SK-N-SH (cell line): Measurements from ENCODE around the gene WDHD1. TPM values are rescaled to one million over a fixed set of nuclear protein-coding genes. Genes with fewer than 3 reads are reported as not detected.
A peak's percentile ranks its signal among the peaks of the same experiment; 100 is the strongest.

Source experiments
- CTCF ChIA-PET: fragments of 300-600, 350-600 bp; formaldehyde crosslinking; extraction: SDS; loops from one replicate; lab custom pipeline; 2021; lab: Yijun Ruan, JAX
- POLR2A ChIA-PET: fragments of 350-600 bp; sonication (Branson Sonifier 250); formaldehyde crosslinking; extraction: SDS; loops from one replicate; lab custom pipeline; 2020; ENCODE audit warnings: antibody characterized with exemption, inconsistent platforms; lab: Yijun Ruan, JAX
- DNase-seq: peaks from one replicate; pipeline ENCODE4 v3.0.0; 2012
- H2AFZ ChIP-seq: fragments of 200-600 bp; sonication (generic); 2 replicates; pipeline ENCODE4 v1.8.1; 2016; ENCODE audit warnings: antibody characterized with exemption, mild to moderate bottlenecking, low read depth
- H3F3A ChIP-seq: fragments of 200-600 bp; sonication (generic); replicated peaks from 2 replicates; pipeline ENCODE3; 2016; ENCODE audit warnings: antibody characterized with exemption, mild to moderate bottlenecking; ENCODE audit not compliant: insufficient read depth
- H3K27ac ChIP-seq, 2 experiments: fragments of 200-500 bp in 1 of 2; fragments of 200-600 bp in 1 of 2; sonication (Bioruptor generic) in 1 of 2; sonication (generic), shearing (Covaris generic) in 1 of 2; 2 replicates each; pipeline versions ENCODE4 v1.5.1 to v1.6.1; 2014 to 2016; ENCODE audit warnings: low read depth in 2 of 2, inconsistent platforms in 1 of 2, low read length in 1 of 2, mild to moderate bottlenecking in 1 of 2, mixed read lengths in 1 of 2
- H3K27me3 ChIP-seq: fragments of 200-600 bp; sonication (generic), shearing (Covaris generic); 2 replicates; pipeline ENCODE4 v1.6.1; 2016; ENCODE audit warnings: mixed run types; ENCODE audit not compliant: insufficient read depth
- H3K36me3 ChIP-seq, 2 experiments: fragments of 200-500 bp in 1 of 2; fragments of 200-600 bp in 1 of 2; sonication (Bioruptor generic) in 1 of 2; sonication (generic) in 1 of 2; replicated peaks in 1 of 2; 2 replicates each; pipeline versions ENCODE3 to v1.5.1; 2014 to 2016; ENCODE audit warnings: low read length in 1 of 2, mild to moderate bottlenecking in 1 of 2; ENCODE audit not compliant: insufficient read depth in 2 of 2, control insufficient read depth in 1 of 2
- H3K4me1 ChIP-seq, 2 experiments: fragments of 200-500 bp in 1 of 2; fragments of 200-600 bp in 1 of 2; sonication (Bioruptor generic) in 1 of 2; sonication (generic), shearing (Covaris generic) in 1 of 2; 2 replicates each; pipeline versions ENCODE4 v1.5.1 to v1.6.1; 2014 to 2016; ENCODE audit warnings: low read depth in 1 of 2, low read length in 1 of 2, mixed run types in 1 of 2; ENCODE audit not compliant: insufficient read depth in 2 of 2, control insufficient read depth in 1 of 2
- H3K4me2 ChIP-seq: fragments of 200-600 bp; sonication (generic), shearing (Covaris generic); 2 replicates; pipeline ENCODE4 v1.6.1; 2017; ENCODE audit warnings: mixed run types
- H3K4me3 ChIP-seq, 2 experiments: fragments of 200-500 bp in 1 of 2; fragments of 200-600 bp in 1 of 2; sonication (Bioruptor generic) in 1 of 2; sonication (generic), shearing (Covaris generic) in 1 of 2; 2 replicates each; pipeline versions ENCODE4 v1.5.1 to v1.8.1; 2014 to 2016; ENCODE audit warnings: low read depth in 2 of 2, inconsistent platforms in 1 of 2, low read length in 1 of 2, mild to moderate bottlenecking in 1 of 2, mixed read lengths in 1 of 2, moderate library complexity in 1 of 2
- H3K79me2 ChIP-seq: fragments of 200-600 bp; sonication (generic); 2 replicates; pipeline ENCODE4 v1.8.1; 2017; ENCODE audit warnings: mild to moderate bottlenecking; ENCODE audit not compliant: insufficient read depth
- H3K9ac ChIP-seq: fragments of 200-600 bp; sonication (generic); 2 replicates; pipeline ENCODE4 v1.6.1; 2017; ENCODE audit warnings: mixed run types
- H3K9me2 ChIP-seq: fragments of 200-600 bp; sonication (generic); 2 replicates; pipeline ENCODE4 v1.6.1; 2017; ENCODE audit warnings: mixed run types
- H3K9me3 ChIP-seq: fragments of 200-600 bp; sonication (generic); 2 replicates; pipeline ENCODE4 v1.6.1; 2017; ENCODE audit warnings: mixed run types, mild to moderate bottlenecking, moderate library complexity
- H4K20me1 ChIP-seq: fragments of 200-600 bp; sonication (generic); 2 replicates; pipeline ENCODE4 v1.6.1; 2017; ENCODE audit warnings: mild to moderate bottlenecking, mixed run types; ENCODE audit not compliant: insufficient read depth
- CHD2 ChIP-seq: fragments of 150-350 bp; IDR thresholded peaks from 2 replicates; pipeline ENCODE4 v1.6.1; 2018; ENCODE audit warnings: low read length; ENCODE audit not compliant: partially characterized antibody
- ELF1 ChIP-seq: IDR thresholded peaks from 2 replicates; pipeline ENCODE4 v1.4.0; 2012
- EP300 ChIP-seq, 2 experiments: IDR thresholded peaks; 2 replicates each; pipeline versions ENCODE4 v1.4.0 to v1.6.1; 2012; ENCODE audit warnings: borderline replicate concordance in 1 of 2, low read depth in 1 of 2, low read length in 1 of 2
- EZH2phosphoT487 ChIP-seq: fragments of 200-600 bp; sonication (generic); IDR thresholded peaks from 2 replicates; pipeline ENCODE4 v1.6.1; 2017; ENCODE audit warnings: low read depth, mixed run types, mild to moderate bottlenecking, antibody characterized with exemption, moderate library complexity, borderline replicate concordance
- FOSL2 ChIP-seq: IDR thresholded peaks from 2 replicates; pipeline ENCODE4 v1.4.0; 2012; ENCODE audit warnings: low read depth, mild to moderate bottlenecking, moderate library complexity, borderline replicate concordance
- FOXJ3 ChIP-seq: sonication (generic); formaldehyde crosslinking; IDR thresholded peaks from 2 replicates; pipeline ENCODE4 v1.5.1; 2020; ENCODE audit warnings: mild to moderate bottlenecking, missing genetic modification reagents
- GABPA ChIP-seq: IDR thresholded peaks from 2 replicates; pipeline ENCODE4 v1.4.0; 2012; ENCODE audit warnings: low read depth, mild to moderate bottlenecking
- GATA2 ChIP-seq: sonication (generic); formaldehyde crosslinking; IDR thresholded peaks from 2 replicates; pipeline ENCODE4 v1.5.0; 2020; ENCODE audit warnings: mild to moderate bottlenecking, missing genetic modification reagents
- JUND ChIP-seq: IDR thresholded peaks from 2 replicates; pipeline ENCODE4 v1.4.0; 2012
- MXI1 ChIP-seq: IDR thresholded peaks from 2 replicates; pipeline ENCODE4 v1.6.1; 2012; ENCODE audit warnings: mild to moderate bottlenecking, low read depth, low read length, improper control_type of control experiment
- NRF1 ChIP-seq: IDR thresholded peaks from 2 replicates; pipeline ENCODE4 v1.6.1; 2012; ENCODE audit warnings: low read depth, mild to moderate bottlenecking, low read length
- POLR2AphosphoS5 ChIP-seq: IDR thresholded peaks from 2 replicates; pipeline ENCODE4 v1.6.1; 2012; ENCODE audit warnings: low read depth, low read length
- RAD21 ChIP-seq: IDR thresholded peaks from 2 replicates; pipeline ENCODE4 v1.6.1; 2012; ENCODE audit warnings: mild to moderate bottlenecking, low read length
- RCOR1 ChIP-seq: fragments of 150-350 bp; IDR thresholded peaks from 2 replicates; pipeline ENCODE4 v1.6.1; 2017; ENCODE audit warnings: antibody characterized with exemption, low read length
- RXRA ChIP-seq: IDR thresholded peaks from 2 replicates; pipeline ENCODE4 v1.4.0; 2012; ENCODE audit warnings: low read depth, mild to moderate bottlenecking, borderline replicate concordance
- SMC3 ChIP-seq: IDR thresholded peaks from 2 replicates; pipeline ENCODE4 v1.6.1; 2012; ENCODE audit warnings: low read depth, low read length, improper control_type of control experiment
- TCF12 ChIP-seq: IDR thresholded peaks from 2 replicates; pipeline ENCODE4 v1.4.0; 2012
- WGBS: methylation state at CpG from one replicate; pipeline ENCODE4 v1.1.6; 2017; ENCODE audit warnings: low lambda C conversion rate; 5-methylcytosine and 5-hydroxymethylcytosine counted together
- polyA plus RNA-seq, 3 experiments: library from polyadenylated mRNA; depleted of rRNA; stranded (reverse); fragments of >200 nt; gene quantifications; 2 replicates each; pipeline ENCODE4 v1.2.3, GENCODE V29; 2012
- TF ChIP-seq, protein P1 (sequence below): IDR thresholded peaks from 2 replicates; pipeline ENCODE4 v1.4.0; 2012; ENCODE audit warnings: low read depth, borderline replicate concordance

Gene WDHD1
- polyA plus RNA-seq, 1 of the 3 experiments (the other 2 are of a cell fraction) = 2.9 TPM

DNA sequence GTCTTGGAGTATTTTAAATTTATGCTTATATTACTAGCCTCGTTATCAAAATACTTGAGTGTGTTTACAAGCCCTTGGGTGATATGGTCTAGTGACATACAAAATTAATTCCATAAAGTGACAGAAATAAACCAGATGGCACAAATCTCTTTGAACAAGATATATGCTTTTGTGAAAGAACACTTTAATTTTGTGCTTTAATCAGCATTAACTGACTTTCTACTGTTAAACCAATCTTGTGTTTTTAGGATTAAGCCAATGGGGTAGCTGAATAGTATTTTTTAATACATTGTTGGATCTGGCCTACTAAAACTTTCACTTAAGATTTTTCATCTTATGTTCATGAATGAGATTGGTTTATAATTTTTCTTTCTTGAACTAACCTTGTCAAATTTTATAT, 93.9 kb downstream of the WDHD1 start:
- Histone ChIP-seq H3K27ac (peak overlapping the region in 1 of 2 experiments; percentile 17; a peak in 1 of 4 replicates), H3K4me1 (peaks cover 0 to 9% of the 10 kb centered on the region in 2 experiments; a peak in 2 of 4 replicates), H3K79me2 (no peaks in the 10 kb centered on the region), H3F3A (peaks cover 3% of the 10 kb centered on the region), H3K9me2 (no peaks in the 10 kb centered on the region), H2AFZ (no peak overlapping the region)
- TF ChIP-seq JUND (no peak), TCF12 (no peak), SMC3 (no peak), RXRA (no peak), POLR2AphosphoS5 (no peak), GATA2 (no peak)
- TF ChIP-seq, protein P1, sequence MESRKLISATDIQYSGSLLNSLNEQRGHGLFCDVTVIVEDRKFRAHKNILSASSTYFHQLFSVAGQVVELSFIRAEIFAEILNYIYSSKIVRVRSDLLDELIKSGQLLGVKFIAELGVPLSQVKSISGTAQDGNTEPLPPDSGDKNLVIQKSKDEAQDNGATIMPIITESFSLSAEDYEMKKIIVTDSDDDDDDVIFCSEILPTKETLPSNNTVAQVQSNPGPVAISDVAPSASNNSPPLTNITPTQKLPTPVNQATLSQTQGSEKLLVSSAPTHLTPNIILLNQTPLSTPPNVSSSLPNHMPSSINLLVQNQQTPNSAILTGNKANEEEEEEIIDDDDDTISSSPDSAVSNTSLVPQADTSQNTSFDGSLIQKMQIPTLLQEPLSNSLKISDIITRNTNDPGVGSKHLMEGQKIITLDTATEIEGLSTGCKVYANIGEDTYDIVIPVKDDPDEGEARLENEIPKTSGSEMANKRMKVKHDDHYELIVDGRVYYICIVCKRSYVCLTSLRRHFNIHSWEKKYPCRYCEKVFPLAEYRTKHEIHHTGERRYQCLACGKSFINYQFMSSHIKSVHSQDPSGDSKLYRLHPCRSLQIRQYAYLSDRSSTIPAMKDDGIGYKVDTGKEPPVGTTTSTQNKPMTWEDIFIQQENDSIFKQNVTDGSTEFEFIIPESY = no peak
- TF ChIP-seq, all 33 proteins: peak for 0
- peaks cover 0 to 3% of the 10 kb centered on the region in 2 experiments for H3K36me3 ChIP-seq
- H3K9ac ChIP-seq = no peak overlapping the region
- no peaks in the 10 kb centered on the region for H3K27me3 ChIP-seq
- CTCF ChIA-PET = no interaction called here
- no peak overlapping the region for H3K4me3 ChIP-seq
- no peak for DNase-seq
- no peak overlapping the region for H3K4me2 ChIP-seq
- H4K20me1 ChIP-seq = no peaks in the 10 kb centered on the region
- WGBS = 83% methylated on average over 1 of the region's 1 CpG
- POLR2A ChIA-PET = no interaction called here
- H3K9me3 ChIP-seq = no peaks in the 10 kb centered on the region

DNA sequence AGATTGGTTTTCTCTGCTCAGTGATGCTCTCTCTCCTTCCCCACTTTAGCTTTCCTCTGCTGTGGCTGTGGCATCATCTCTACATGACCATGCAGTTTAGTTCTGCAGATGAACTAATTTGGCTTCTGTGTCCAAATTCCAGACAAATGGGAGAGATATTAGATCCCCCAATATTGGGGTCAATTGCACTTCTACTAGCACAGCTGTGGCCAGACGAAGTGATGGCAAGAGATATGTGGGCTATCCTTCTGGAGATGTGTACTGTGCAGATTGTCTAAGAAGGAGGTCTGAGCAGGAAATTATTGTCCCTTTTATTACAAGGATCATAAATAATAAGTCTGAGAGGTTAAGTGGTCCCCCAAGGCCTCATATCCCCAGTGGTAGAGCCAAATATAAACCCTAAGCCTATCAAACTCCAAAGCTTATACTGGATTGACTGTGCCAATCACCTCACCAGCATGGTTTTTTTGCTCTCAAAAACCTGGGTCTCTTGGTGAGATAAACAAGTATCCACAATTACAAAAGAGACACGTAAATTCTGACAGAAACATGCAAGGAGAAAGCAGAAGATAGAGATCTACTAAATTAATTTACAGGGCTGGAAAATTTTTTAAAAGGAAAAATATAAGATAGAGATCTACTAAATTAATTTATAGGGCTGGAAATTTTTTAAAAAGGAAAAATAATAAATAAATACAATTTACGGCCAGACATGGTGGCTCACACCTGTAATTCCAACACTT, 95.1 kb downstream of the WDHD1 start:
- no peak overlapping the region for H3K9ac ChIP-seq
- H3K4me1 ChIP-seq = peaks cover 0 to 9% of the 10 kb centered on the region in 2 experiments; a peak in 2 of 4 replicates
- H3K9me3 ChIP-seq = no peaks in the 10 kb centered on the region
- H3K36me3 ChIP-seq = no peaks in the 10 kb centered on the region
- H2AFZ ChIP-seq = no peak overlapping the region
- no peak overlapping the region for H3K4me3 ChIP-seq
- no peaks in the 10 kb centered on the region for H3K79me2 ChIP-seq
- no peak overlapping the region for H3K4me2 ChIP-seq
- CTCF ChIA-PET = interaction anchor here (0.8 to 3.2 kb wide), 3 partner anchors 29 to 126 kb away, joined by 4 to 11 read pairs (median 4); partner anchors contain the start of gene GCH1
- 84% methylated on average over 3 of the region's 3 CpGs for WGBS
- TF ChIP-seq POLR2AphosphoS5 (no peak), FOSL2 (no peak), MXI1 (peak; percentile 41; the same call in 1 of the 2 replicates), ELF1 (no peak), CHD2 (peak; percentile 22), RCOR1 (peak; percentile 78), NRF1 (no peak), RAD21 (0 out of 2 replicates have a peak, but pooled peaks have one; percentile 5), GABPA (no peak), GATA2 (peak; percentile 43), EZH2phosphoT487 (no peak), EP300 (IDR thresholded peaks at IDR 0.05; ENCODE audit: borderline replicate concordance in 1 of 2, low read depth in 1 of 2, low read length in 1 of 2) (peak in 1 of 2 experiments; percentile 59; a peak in 1 of 4 replicates), FOXJ3 (CRISPR knock-in tag) (no peak)
- no peaks in the 10 kb centered on the region for H4K20me1 ChIP-seq
- H3K9me2 ChIP-seq = no peaks in the 10 kb centered on the region
- POLR2A ChIA-PET = interaction anchor here (0.5 to 1.6 kb wide), 3 partner anchors 9 to 29 kb away, joined by 3 read pairs; partner anchors contain the start of gene GCH1
- peaks cover 3% of the 10 kb centered on the region for H3F3A ChIP-seq
- H3K27ac ChIP-seq = peak overlapping the region in 1 of 2 experiments; percentile 95; a peak in 2 of 4 replicates
- peak; percentile 41 for DNase-seq
- no peaks in the 10 kb centered on the region for H3K27me3 ChIP-seq
